Measurements from ENCODE around the gene MKX.

The MKX gene

GRCh38 chr10:27741173-27742091 lies 4.2 kb downstream of the MKX start:
- FAIRE-seq = no peak

GRCh38 chr10:27736396-27736795 lies 9.2 kb downstream of the MKX start:
- no peak for FAIRE-seq

GRCh38 chr10:27730041-27730440 lies 15.6 kb downstream of the MKX start:
- no peak for FAIRE-seq

- no peak for FAIRE-seq
Observed at GRCh38 chr10:27728338-27728737, 17.3 kb downstream of the MKX start.

- FAIRE-seq = no peak
Observed at GRCh38 chr10:27724287-27724686, 21.3 kb downstream of the MKX start.

GRCh38 chr10:27723436-27723835 lies 22.2 kb downstream of the MKX start:
- no peak for FAIRE-seq

- no peak for FAIRE-seq
Observed at GRCh38 chr10:27720529-27720928, 25.1 kb downstream of the MKX start.

GRCh38 chr10:27719052-27719451 lies 26.6 kb downstream of the MKX start:
- FAIRE-seq = no peak

GRCh38 chr10:27717861-27718260 lies 27.8 kb downstream of the MKX start:
- no peak for FAIRE-seq

GRCh38 chr10:27717224-27717623 lies 28.4 kb downstream of the MKX start:
- FAIRE-seq = no peak

- FAIRE-seq = no peak
Observed at GRCh38 chr10:27716521-27716920, 29.1 kb downstream of the MKX start.

GRCh38 chr10:27715505-27715904 lies 30.1 kb downstream of the MKX start:
- no peak for FAIRE-seq

- FAIRE-seq = no peak
Observed at GRCh38 chr10:27714349-27714748, 31.3 kb downstream of the MKX start.

- FAIRE-seq = no peak
Observed at GRCh38 chr10:27713941-27714340, 31.7 kb downstream of the MKX start.

GRCh38 chr10:27710014-27710413 lies 35.6 kb downstream of the MKX start:
- no peak for FAIRE-seq

GRCh38 chr10:27709304-27709703 lies 36.3 kb downstream of the MKX start:
- FAIRE-seq = no peak

GRCh38 chr10:27701938-27702537 lies 43.6 kb downstream of the MKX start:
- no peak for FAIRE-seq

- no peak for FAIRE-seq
Observed at GRCh38 chr10:27699776-27700175, 45.8 kb downstream of the MKX start.

GRCh38 chr10:27698961-27699360 lies 46.7 kb downstream of the MKX start:
- FAIRE-seq = no peak

- FAIRE-seq = no peak
Observed at GRCh38 chr10:27696466-27696865, 49.2 kb downstream of the MKX start.

GRCh38 chr10:27695706-27696105 lies 49.9 kb downstream of the MKX start:
- FAIRE-seq = no peak

GRCh38 chr10:27695088-27695487 lies 50.5 kb downstream of the MKX start:
- no peak for FAIRE-seq

GRCh38 chr10:27692663-27693062 lies 53.0 kb downstream of the MKX start:
- FAIRE-seq = no peak

- no peak for FAIRE-seq
Observed at GRCh38 chr10:27688991-27689390, 56.6 kb downstream of the MKX start.

- FAIRE-seq = no peak
Observed at GRCh38 chr10:27688276-27688675, 57.3 kb downstream of the MKX start.
